Neural progenitor cell (in vitro differentiated cells): ENCODE measurements around the gene C19orf67. TPM values are rescaled to one million over a fixed set of nuclear protein-coding genes. Genes with fewer than 3 reads are reported as not detected.

Experiments
- DNase-seq: peaks from one replicate; pipeline ENCODE4 v3.0.0-alpha.2; 2016; ENCODE audit warnings: low spot score
- H2AFZ ChIP-seq: fragments of 200-600 bp; sonication (generic); replicated peaks from 2 replicates; pipeline ENCODE4 v1.6.1; 2016; ENCODE audit warnings: antibody characterized with exemption
- H3F3A ChIP-seq: fragments of 200-600 bp; sonication (generic); 2 replicates; pipeline ENCODE4 v1.6.1; 2016; ENCODE audit warnings: antibody characterized with exemption, low read depth
- H3K27ac ChIP-seq: fragments of 200-600 bp; sonication (generic); 2 replicates; pipeline ENCODE4 v1.5.1; 2016; ENCODE audit warnings: mild to moderate bottlenecking
- H3K27me3 ChIP-seq: fragments of 200-600 bp; sonication (generic); 2 replicates; pipeline ENCODE4 v1.6.1; 2016; ENCODE audit warnings: mild to moderate bottlenecking, moderate library complexity
- H3K36me3 ChIP-seq: fragments of 200-600 bp; sonication (generic); 2 replicates; pipeline ENCODE4 v1.5.1; 2016
- H3K4me1 ChIP-seq: fragments of 200-600 bp; sonication (generic); 2 replicates; pipeline ENCODE4 v1.6.1; 2016; ENCODE audit warnings: mixed run types
- H3K4me2 ChIP-seq: fragments of 200-600 bp; sonication (generic); 2 replicates; pipeline ENCODE4 v1.6.1; 2016
- H3K4me3 ChIP-seq: fragments of 200-600 bp; sonication (generic); 2 replicates; pipeline ENCODE4 v1.5.1; 2016
- H3K79me2 ChIP-seq: fragments of 200-600 bp; sonication (generic); 2 replicates; pipeline ENCODE4 v1.6.1; 2016; ENCODE audit warnings: low read depth
- H3K9ac ChIP-seq: fragments of 200-600 bp; sonication (generic); 2 replicates; pipeline ENCODE4 v1.6.1; 2016
- H3K9me3 ChIP-seq: fragments of 200-600 bp; sonication (generic); 2 replicates; pipeline ENCODE4 v1.5.1; 2016; ENCODE audit warnings: low read depth
- H4K20me1 ChIP-seq: fragments of 200-600 bp; sonication (generic); 2 replicates; pipeline ENCODE4 v1.6.1; 2016; ENCODE audit warnings: low read depth
- H3K27ac Mint-ChIP-seq: 3 replicates; pipeline ENCODE4 v1.8.0; 2021; ENCODE audit warnings: mixed read lengths
- H3K27me3 Mint-ChIP-seq: 2 replicates; pipeline ENCODE4 v1.8.0; 2022; ENCODE audit warnings: low read depth, mild to moderate bottlenecking, inconsistent platforms, moderate library complexity, mixed read lengths; ENCODE audit not compliant: insufficient read depth
- H3K36me3 Mint-ChIP-seq: 3 replicates; pipeline ENCODE4 v1.8.0; 2021; ENCODE audit warnings: mixed read lengths
- H3K4me1 Mint-ChIP-seq: 3 replicates; pipeline ENCODE4 v1.8.0; 2021; ENCODE audit warnings: mixed read lengths
- H3K4me3 Mint-ChIP-seq: 3 replicates; pipeline ENCODE4 v1.8.0; 2021; ENCODE audit warnings: mild to moderate bottlenecking, moderate library complexity, mixed read lengths
- H3K9me3 Mint-ChIP-seq: 3 replicates; pipeline ENCODE4 v1.8.0; 2020; ENCODE audit warnings: mixed read lengths
- CTCF ChIP-seq: fragments of 200-600 bp; sonication (generic); IDR thresholded peaks from 2 replicates; pipeline ENCODE4 v1.5.1; 2017; ENCODE audit warnings: antibody characterized with exemption, mild to moderate bottlenecking
- EZH2 ChIP-seq: fragments of 200-600 bp; sonication (generic); IDR thresholded peaks from 2 replicates; pipeline ENCODE4 v1.6.1; 2017; ENCODE audit warnings: antibody characterized with exemption, mild to moderate bottlenecking, moderate library complexity
- EZH2phosphoT487 ChIP-seq: fragments of 200-600 bp; sonication (generic); IDR thresholded peaks from 2 replicates; pipeline ENCODE4 v1.6.1; 2017; ENCODE audit warnings: antibody characterized with exemption
- total RNA-seq: library from RNA; depleted of rRNA; stranded (reverse); fragments of >200 nt; gene quantifications from 2 replicates; pipeline ENCODE4 v1.2.3, GENCODE V29; 2015; ENCODE audit warnings: low replicate concordance

C19orf67 gene
- total RNA-seq, 1 donor from 2014 or later = not detected

- H3K4me3 ChIP-seq = no peak overlapping the region
- H3K36me3 ChIP-seq = peaks cover 3% of the 10 kb centered on the region
- H3K79me2 ChIP-seq = peaks cover 20% of the 10 kb centered on the region
- peak overlapping the region; percentile 87 for H3K27ac ChIP-seq
- peaks cover 23% of the 10 kb centered on the region for H3K4me1 ChIP-seq
- no peak overlapping the region for H3K4me2 ChIP-seq
- no peaks in the 10 kb centered on the region for H3K9me3 Mint-ChIP-seq
- H3K4me3 Mint-ChIP-seq = peak overlapping the region; percentile 15
- DNase-seq = no peak
- H3K9me3 ChIP-seq = no peaks in the 10 kb centered on the region
- H3K27me3 Mint-ChIP-seq = peaks cover 11% of the 10 kb centered on the region
- H2AFZ ChIP-seq = no peak overlapping the region
- no peaks in the 10 kb centered on the region for H3K27me3 ChIP-seq
- H4K20me1 ChIP-seq = peaks cover 24% of the 10 kb centered on the region
- peaks cover 12% of the 10 kb centered on the region for H3K36me3 Mint-ChIP-seq
- H3K27ac Mint-ChIP-seq = no peak overlapping the region
- H3K4me1 Mint-ChIP-seq = peaks cover 31% of the 10 kb centered on the region
- no peak overlapping the region for H3K9ac ChIP-seq
- TF ChIP-seq EZH2phosphoT487 = no peak
- TF ChIP-seq EZH2 = no peak
- peaks cover 32% of the 10 kb centered on the region for H3F3A ChIP-seq
These were observed 34.3 kb upstream of the C19orf67 start for GRCh38 chr19:14119644-14120496.

- H3K27ac ChIP-seq = peak overlapping the region; percentile 87
- Mint-ChIP-seq H3K27ac (peak overlapping the region; percentile 96), H3K27me3 (peaks cover 11% of the 10 kb centered on the region)
These were observed 33.6 kb upstream of the C19orf67 start for GRCh38 chr19:14119146-14119545.

GRCh38 chr19:14118165-14119051, 32.8 kb upstream of the C19orf67 start:
- peak overlapping the region; percentile 93 for H3K4me3 Mint-ChIP-seq
- H3K4me1 ChIP-seq = peaks cover 23% of the 10 kb centered on the region

More at GRCh38 chr19:14119146-14119545, 33.6 kb upstream of the C19orf67 start:
- Mint-ChIP-seq H3K9me3 (no peaks in the 10 kb centered on the region), H3K36me3 (peaks cover 5% of the 10 kb centered on the region), H3K4me3 (peak overlapping the region; percentile 93), H3K4me1 (peaks cover 31% of the 10 kb centered on the region)
- H3K4me1 ChIP-seq = peaks cover 23% of the 10 kb centered on the region
- H3K79me2 ChIP-seq = peaks cover 20% of the 10 kb centered on the region
- no peak for DNase-seq
- peaks cover 31% of the 10 kb centered on the region for H4K20me1 ChIP-seq
- H3K36me3 ChIP-seq = no peaks in the 10 kb centered on the region
- H3K9ac ChIP-seq = peak overlapping the region; percentile 31
- no peaks in the 10 kb centered on the region for H3K27me3 ChIP-seq
- H3K4me2 ChIP-seq = peak overlapping the region; percentile 76
- peaks cover 32% of the 10 kb centered on the region for H3F3A ChIP-seq
- no peak overlapping the region for H2AFZ ChIP-seq
- H3K9me3 ChIP-seq = no peaks in the 10 kb centered on the region
- no peak for TF ChIP-seq CTCF
- TF ChIP-seq EZH2phosphoT487 = no peak
- no peak for TF ChIP-seq EZH2
- H3K4me3 ChIP-seq = peak overlapping the region; percentile 49

More at GRCh38 chr19:14118165-14119051, 32.8 kb upstream of the C19orf67 start:
- TF ChIP-seq EZH2 (no peak), CTCF (no peak), EZH2phosphoT487 (no peak)
- H3K4me1 Mint-ChIP-seq = peaks cover 38% of the 10 kb centered on the region
- no peaks in the 10 kb centered on the region for H3K9me3 Mint-ChIP-seq
- peaks cover 11% of the 10 kb centered on the region for H3K27me3 Mint-ChIP-seq
- Histone ChIP-seq H3K4me2 (peak overlapping the region; percentile 76), H3F3A (peaks cover 32% of the 10 kb centered on the region), H3K9ac (peak overlapping the region; percentile 31), H3K79me2 (peaks cover 20% of the 10 kb centered on the region), H3K4me3 (peak overlapping the region; percentile 49), H3K9me3 (no peaks in the 10 kb centered on the region), H3K36me3 (no peaks in the 10 kb centered on the region), H3K27me3 (no peaks in the 10 kb centered on the region), H4K20me1 (peaks cover 39% of the 10 kb centered on the region), H2AFZ (peak overlapping the region; percentile 51), H3K27ac (peak overlapping the region; percentile 87)
- H3K27ac Mint-ChIP-seq = peak overlapping the region; percentile 99
- peak; percentile 33 for DNase-seq
- H3K36me3 Mint-ChIP-seq = peaks cover 5% of the 10 kb centered on the region
